Mucosa of rectum (tissue), 2 donors: ENCODE measurements around the gene DPYSL4.

Experiments used
- H3K27ac ChIP-seq, 2 donors: one replicate each; pipeline ENCODE4 v1.7.0; 2013; ENCODE audit warnings: inconsistent platforms in 2 of 2, low read depth in 2 of 2, low read length in 2 of 2
- H3K27me3 ChIP-seq, 2 donors: one replicate each; pipeline ENCODE4 v1.7.0; 2013; ENCODE audit warnings: low read length in 2 of 2; ENCODE audit not compliant: control insufficient read depth in 2 of 2, insufficient read depth in 2 of 2
- H3K36me3 ChIP-seq, 2 donors: one replicate each; pipeline ENCODE4 v1.7.0; 2013; ENCODE audit warnings: low read length in 2 of 2; ENCODE audit not compliant: control insufficient read depth in 2 of 2, insufficient read depth in 2 of 2
- H3K4me1 ChIP-seq, 2 donors: one replicate each; pipeline ENCODE4 v1.7.0; 2013; ENCODE audit warnings: low read length in 2 of 2, mild to moderate bottlenecking in 1 of 2; ENCODE audit not compliant: control insufficient read depth in 2 of 2, insufficient read depth in 2 of 2
- H3K4me3 ChIP-seq, 2 donors: one replicate each; pipeline ENCODE4 v1.7.0; 2013; ENCODE audit warnings: low read length in 2 of 2
- H3K9ac ChIP-seq, 2 donors: one replicate each; pipeline ENCODE4 v1.7.0; 2013; ENCODE audit warnings: low read length in 2 of 2, low read depth in 1 of 2, mild to moderate bottlenecking in 1 of 2
- H3K9me3 ChIP-seq, 2 donors: one replicate each; pipeline ENCODE4 v1.7.0; 2013; ENCODE audit warnings: low read length in 2 of 2; ENCODE audit not compliant: control insufficient read depth in 2 of 2
- donor health status: healthy.
- donor health status: Normal muscosa, but diverticular disease.

DPYSL4 gene

GRCh38 chr10:132170561-132171361 lies 16.0 kb upstream of the DPYSL4 start:
- H3K36me3 ChIP-seq, result no peaks in the 10 kb centered on the region
- no peaks in the 10 kb centered on the region for H3K9me3 ChIP-seq
- H3K4me1 ChIP-seq, result no peaks in the 10 kb centered on the region
- H3K9ac ChIP-seq, result no peak overlapping the region
- H3K4me3 ChIP-seq, result no peak overlapping the region
- H3K27ac ChIP-seq, result no peak overlapping the region
- H3K27me3 ChIP-seq, result peaks cover 0 to 5% of the 10 kb centered on the region in 2 donors

GRCh38 chr10:132172091-132173066 lies 14.4 kb upstream of the DPYSL4 start:
- H3K27ac ChIP-seq, result no peak overlapping the region
- no peak overlapping the region for H3K9ac ChIP-seq
- no peaks in the 10 kb centered on the region for H3K9me3 ChIP-seq
- no peak overlapping the region for H3K4me3 ChIP-seq
- peaks cover 11 to 18% of the 10 kb centered on the region in 2 donors for H3K27me3 ChIP-seq
- H3K4me1 ChIP-seq, result no peaks in the 10 kb centered on the region
- H3K36me3 ChIP-seq, result no peaks in the 10 kb centered on the region

DNA sequence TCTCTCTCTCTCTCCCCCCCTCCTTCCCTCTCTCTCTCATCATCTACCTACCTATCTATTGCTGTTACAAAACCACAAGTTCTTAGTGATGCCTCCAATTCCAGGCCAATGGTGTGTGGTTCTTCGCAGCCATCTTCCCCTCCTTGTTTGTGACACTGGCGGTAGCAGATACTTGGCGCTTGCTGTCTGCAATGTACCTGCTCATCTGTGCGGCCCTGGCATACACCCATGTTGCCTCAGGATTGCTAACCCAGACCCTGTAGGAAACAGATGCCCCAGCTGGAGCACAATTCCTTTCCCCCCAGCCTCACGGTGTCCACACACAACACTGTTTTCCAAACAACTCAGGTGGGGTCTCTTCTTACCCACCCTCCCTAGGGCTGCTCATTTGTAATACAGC lies 13.6 kb upstream of the DPYSL4 start:
- Histone ChIP-seq H3K4me3 (no peak overlapping the region), H3K9ac (no peak overlapping the region), H3K27me3 (peaks cover 15 to 18% of the 10 kb centered on the region in 2 donors), H3K9me3 (no peaks in the 10 kb centered on the region), H3K4me1 (no peaks in the 10 kb centered on the region), H3K36me3 (no peaks in the 10 kb centered on the region), H3K27ac (no peak overlapping the region)

GRCh38 chr10:132174237-132174636 lies 12.5 kb upstream of the DPYSL4 start:
- H3K27me3 ChIP-seq, result peaks cover 15 to 18% of the 10 kb centered on the region in 2 donors
- H3K27ac ChIP-seq, result no peak overlapping the region
- H3K4me3 ChIP-seq, result no peak overlapping the region

DNA sequence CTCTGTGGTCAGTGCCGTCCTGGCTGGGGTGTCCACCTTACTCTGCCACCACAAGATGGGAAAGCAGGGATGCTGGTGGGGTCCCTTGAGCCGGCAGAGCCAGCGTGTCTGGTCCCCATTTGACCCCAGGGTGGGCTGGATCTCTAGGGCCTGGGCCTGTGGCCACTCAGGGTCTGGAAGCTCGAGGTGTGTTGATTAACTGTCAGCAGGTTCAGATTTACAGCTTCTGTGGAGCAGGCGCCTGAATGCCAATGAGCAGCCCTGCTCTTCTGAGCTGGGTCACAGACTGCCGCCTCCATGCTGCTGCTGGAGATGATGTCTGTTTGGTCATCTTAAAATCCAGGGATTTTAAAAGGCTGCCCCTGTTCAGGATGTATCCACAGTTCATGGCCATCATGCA lies 11.3 kb upstream of the DPYSL4 start:
- H3K4me3 ChIP-seq, result no peak overlapping the region
- H3K36me3 ChIP-seq, result no peaks in the 10 kb centered on the region
- H3K4me1 ChIP-seq, result no peaks in the 10 kb centered on the region
- peaks cover 15 to 18% of the 10 kb centered on the region in 2 donors for H3K27me3 ChIP-seq
- no peaks in the 10 kb centered on the region for H3K9me3 ChIP-seq
- H3K9ac ChIP-seq, result no peak overlapping the region
- H3K27ac ChIP-seq, result no peak overlapping the region

More at GRCh38 chr10:132174237-132174636, 12.5 kb upstream of the DPYSL4 start:
- H3K4me1 ChIP-seq, result no peaks in the 10 kb centered on the region
- no peak overlapping the region for H3K9ac ChIP-seq
- H3K36me3 ChIP-seq, result no peaks in the 10 kb centered on the region
- no peaks in the 10 kb centered on the region for H3K9me3 ChIP-seq

GRCh38 chr10:132175907-132176581 lies 10.7 kb upstream of the DPYSL4 start:
- no peak overlapping the region for H3K9ac ChIP-seq

DNA sequence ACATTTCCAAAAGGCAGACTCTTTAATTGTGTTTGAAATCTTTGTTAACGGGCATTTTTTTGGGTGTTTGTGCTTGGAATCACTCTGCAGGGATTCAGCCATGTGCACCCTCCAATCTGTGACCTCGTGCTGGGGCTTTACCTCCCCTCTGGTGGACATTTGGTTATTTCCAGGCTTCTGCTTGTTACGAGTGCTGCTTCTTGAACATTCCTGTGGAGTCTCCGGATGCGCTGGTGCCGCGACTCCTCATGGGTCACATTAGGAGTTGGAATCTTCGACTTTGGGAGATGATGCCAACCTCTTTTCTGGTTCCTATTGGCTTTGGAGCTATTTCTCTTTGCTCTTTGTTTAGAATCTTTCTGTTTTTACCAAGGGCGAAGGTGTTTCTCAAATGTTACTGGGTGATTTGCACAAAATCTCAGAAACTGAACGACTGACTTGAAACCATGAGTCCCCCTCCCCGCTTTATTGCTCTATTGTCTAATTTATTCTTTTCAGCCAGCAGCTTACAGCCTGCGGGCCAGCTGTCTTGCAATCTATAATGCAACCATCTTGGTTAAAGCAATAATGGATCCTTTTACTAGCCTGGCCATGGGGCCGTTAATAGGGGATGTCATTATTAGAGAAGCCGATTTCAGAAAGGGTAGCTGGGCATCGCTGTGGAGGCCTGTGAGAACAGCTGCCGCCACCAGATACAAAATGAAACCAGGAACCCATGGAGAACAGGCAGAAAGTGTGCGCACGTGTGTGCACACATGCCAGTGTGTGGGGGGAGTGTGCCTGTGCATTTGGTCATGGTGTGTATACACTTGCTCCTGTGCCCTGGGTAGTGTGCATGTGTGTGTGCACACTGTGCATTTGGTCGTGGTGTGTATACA lies 9.9 kb upstream of the DPYSL4 start:
- Histone ChIP-seq H3K27me3 (peaks cover 18 to 19% of the 10 kb centered on the region in 2 donors), H3K4me3 (no peak overlapping the region), H3K9ac (no peak overlapping the region), H3K4me1 (no peaks in the 10 kb centered on the region), H3K9me3 (no peaks in the 10 kb centered on the region), H3K27ac (no peak overlapping the region), H3K36me3 (no peaks in the 10 kb centered on the region)

More at GRCh38 chr10:132175907-132176581, 10.7 kb upstream of the DPYSL4 start:
- Histone ChIP-seq H3K9me3 (no peaks in the 10 kb centered on the region), H3K27ac (no peak overlapping the region), H3K27me3 (peaks cover 18% of the 10 kb centered on the region in 2 donors), H3K4me3 (no peak overlapping the region), H3K4me1 (no peaks in the 10 kb centered on the region), H3K36me3 (no peaks in the 10 kb centered on the region)

DNA sequence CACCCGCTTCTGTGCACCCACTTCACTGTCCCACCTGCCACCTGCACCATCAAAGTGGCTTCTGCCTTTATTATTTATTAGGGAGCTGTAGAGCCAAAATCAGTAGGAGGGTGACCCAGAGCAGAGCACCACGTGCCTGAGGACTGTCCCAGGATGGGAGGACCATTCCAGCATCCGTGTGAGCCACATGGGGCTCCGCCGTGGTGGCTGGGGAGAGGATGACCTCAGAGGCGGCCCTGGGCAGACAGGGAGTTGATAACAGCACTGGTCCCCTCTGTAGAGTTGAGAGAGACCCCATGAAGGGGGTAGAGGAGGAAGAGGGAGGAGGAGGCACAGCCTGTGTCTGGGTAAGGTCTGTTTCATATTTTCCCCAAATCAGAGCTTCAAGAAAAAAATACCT lies 8.7 kb upstream of the DPYSL4 start:
- Histone ChIP-seq H3K4me3 (no peak overlapping the region), H3K27me3 (peaks cover 21 to 24% of the 10 kb centered on the region in 2 donors), H3K4me1 (no peaks in the 10 kb centered on the region), H3K9me3 (no peaks in the 10 kb centered on the region), H3K9ac (no peak overlapping the region), H3K27ac (no peak overlapping the region), H3K36me3 (no peaks in the 10 kb centered on the region)
